A673 (cell line): ENCODE measurements around the gene FEV.

Source experiments
- EZH2 ChIP-seq: fragments of 200-600 bp; sonication (generic); IDR thresholded peaks from 2 replicates; pipeline ENCODE4 v1.6.1; 2017; ENCODE audit warnings: borderline replicate concordance, low read depth, mild to moderate bottlenecking, mixed read lengths, antibody characterized with exemption, low read length; ENCODE audit not compliant: poor library complexity, severe bottlenecking
- TF ChIP-seq, protein P1 (sequence below): fragments of 300-800, 200-600 bp; sonication (generic); conservative IDR thresholded peaks from 2 replicates; pipeline ENCODE4 v1.5.1; 2017; ENCODE audit warnings: low read depth, mild to moderate bottlenecking, antibody characterized with exemption, low read length, moderate library complexity, mixed read lengths

DNA sequence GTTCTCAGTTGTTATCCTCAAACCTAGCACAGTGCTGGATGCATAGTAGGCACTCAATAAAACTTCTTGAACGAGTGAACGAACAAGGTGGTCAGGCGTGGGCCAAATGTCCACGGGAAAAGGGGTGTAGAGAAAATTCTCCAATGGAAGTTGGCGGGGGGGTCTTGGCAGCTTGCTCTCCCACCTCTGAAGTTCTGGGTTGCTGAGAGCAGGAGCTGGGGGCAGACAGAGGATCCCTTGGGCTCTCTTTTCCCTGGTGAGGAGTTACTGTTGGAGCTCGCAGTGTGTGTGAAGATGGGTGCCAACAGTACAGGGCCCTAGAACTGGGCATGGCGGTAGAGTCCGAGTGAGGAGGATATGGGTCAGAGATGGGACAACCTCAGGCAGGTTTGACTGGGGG lies 10.6 kb upstream of the FEV start:
- no peak for TF ChIP-seq EZH2
- TF ChIP-seq, protein P1, sequence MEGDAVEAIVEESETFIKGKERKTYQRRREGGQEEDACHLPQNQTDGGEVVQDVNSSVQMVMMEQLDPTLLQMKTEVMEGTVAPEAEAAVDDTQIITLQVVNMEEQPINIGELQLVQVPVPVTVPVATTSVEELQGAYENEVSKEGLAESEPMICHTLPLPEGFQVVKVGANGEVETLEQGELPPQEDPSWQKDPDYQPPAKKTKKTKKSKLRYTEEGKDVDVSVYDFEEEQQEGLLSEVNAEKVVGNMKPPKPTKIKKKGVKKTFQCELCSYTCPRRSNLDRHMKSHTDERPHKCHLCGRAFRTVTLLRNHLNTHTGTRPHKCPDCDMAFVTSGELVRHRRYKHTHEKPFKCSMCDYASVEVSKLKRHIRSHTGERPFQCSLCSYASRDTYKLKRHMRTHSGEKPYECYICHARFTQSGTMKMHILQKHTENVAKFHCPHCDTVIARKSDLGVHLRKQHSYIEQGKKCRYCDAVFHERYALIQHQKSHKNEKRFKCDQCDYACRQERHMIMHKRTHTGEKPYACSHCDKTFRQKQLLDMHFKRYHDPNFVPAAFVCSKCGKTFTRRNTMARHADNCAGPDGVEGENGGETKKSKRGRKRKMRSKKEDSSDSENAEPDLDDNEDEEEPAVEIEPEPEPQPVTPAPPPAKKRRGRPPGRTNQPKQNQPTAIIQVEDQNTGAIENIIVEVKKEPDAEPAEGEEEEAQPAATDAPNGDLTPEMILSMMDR: no peak
